T-helper 1 cell treated with Interleukin-12 subunit alpha and Interleukin-12 subunit beta and Interleukin-4 antibody, amounts not matched to agents 30 ng/mL and 1 ng/mL, for 36 hours (primary cell): ENCODE results near the gene MORN4. TPM values are rescaled to one million over a fixed set of nuclear protein-coding genes. Genes with fewer than 3 reads are reported as not detected.

ENCODE experiments used
- intact Hi-C: fragments of 100-400 bp; cut with micrococcal nuclease; formaldehyde crosslinking; loops from one replicate; pipeline ENCODE4 v1.15.1; 2024
- total RNA-seq: library from RNA; stranded (reverse); gene quantifications from 2 replicates; pipeline ENCODE4 v1.2.3, GENCODE V29; 2022

The MORN4 gene
- total RNA-seq = 1.1 and 1.3 TPM in 2 replicates

DNA sequence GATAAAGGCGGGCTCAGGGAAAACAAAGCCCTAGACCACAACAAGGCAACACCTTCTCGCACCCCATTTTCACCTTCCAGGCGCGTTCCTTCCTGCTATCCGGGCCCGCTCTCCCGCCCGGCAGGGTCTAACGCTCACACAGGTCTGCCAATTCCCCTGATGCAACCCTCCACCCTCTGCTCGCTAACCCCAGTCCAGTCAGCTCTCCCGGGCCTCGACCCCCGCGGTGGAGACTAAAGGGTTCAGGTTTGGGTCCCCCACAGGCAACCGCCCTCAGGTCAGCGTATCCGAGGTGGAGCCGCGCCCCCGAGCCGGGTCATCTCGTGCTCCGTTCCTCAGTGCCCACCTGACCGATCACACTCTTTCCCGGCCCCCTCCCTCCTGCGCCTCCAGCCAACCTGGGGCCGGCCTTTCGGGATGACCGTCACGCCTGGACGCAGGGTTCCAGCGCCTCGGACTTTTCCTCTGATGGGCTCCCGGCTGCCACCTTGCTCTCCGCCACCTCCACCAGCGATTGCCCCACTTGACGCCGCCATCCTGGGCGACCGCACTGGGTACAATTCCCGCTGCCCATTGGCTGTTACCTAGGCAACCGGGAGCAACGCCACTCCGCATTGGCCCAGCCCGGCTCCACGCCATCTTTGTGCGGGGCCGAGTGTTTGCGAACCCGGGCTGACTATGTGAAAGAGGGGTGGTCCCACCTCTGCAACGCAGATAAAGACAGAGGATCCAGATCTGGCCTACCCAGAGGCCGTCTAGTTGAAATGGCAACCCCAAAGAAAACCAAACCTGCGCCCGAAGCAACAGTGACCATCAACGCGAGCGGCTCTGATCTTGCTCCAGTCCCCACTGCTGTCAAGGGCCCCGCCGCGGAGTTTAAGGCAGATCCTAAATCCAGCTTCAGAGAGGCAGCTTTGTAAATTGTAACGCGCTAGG, at the start of gene MORN4:
MORN4 (minus strand) TSS at position 552 of the 936 bp plus-strand sequence. CDS start 13,847 bp downstream, outside the sequence.
- intact Hi-C loops = loop anchor here (1.0 to 5.0 kb wide), 10 partner anchors 8 to 1941 kb away; partner anchors contain the start of genes ARHGAP19, AVPI1, MMS19 and PGAM1

DNA sequence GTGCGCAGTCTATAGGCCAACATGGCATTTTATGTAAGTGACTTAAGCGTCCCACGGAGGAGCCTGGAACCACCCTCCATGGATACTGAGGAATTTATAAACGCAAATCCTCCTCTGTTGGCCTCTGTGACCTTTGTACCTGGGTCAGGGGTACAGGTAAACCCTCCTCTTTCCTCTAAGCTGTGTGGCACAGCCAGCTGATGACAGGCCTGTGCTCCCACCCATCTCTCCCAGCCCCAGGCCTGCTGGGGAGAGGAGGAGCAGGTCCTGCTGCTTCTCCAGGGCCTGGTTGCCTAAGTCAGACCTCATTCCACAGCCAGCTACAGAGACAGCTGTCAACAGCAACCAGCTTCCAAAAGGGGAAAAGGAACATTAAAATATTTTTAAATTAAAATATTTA, 48.7 kb upstream of the MORN4 start:
- intact Hi-C loops = no loop called here

DNA sequence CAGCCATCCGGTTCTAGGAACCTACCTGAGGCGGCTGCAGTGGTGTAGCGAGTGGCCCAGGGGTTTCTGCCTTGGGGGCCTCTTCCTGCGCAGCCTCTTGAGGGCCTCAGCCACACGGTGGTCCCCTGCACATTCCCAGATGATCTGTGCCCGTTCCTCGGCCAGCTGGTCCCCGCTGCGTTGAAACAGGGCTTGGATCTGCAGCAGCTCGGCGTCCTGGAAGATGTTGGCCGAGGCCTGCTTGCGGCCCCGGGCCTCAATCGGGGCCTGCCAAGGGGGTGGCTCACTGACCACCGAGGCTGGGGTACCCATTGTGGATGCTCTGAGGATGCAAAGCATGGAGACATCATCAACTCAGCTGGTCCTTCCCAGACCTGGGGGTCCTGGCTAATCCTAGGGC, 46.3 kb upstream of the MORN4 start:
- intact Hi-C loops = no loop called here

DNA sequence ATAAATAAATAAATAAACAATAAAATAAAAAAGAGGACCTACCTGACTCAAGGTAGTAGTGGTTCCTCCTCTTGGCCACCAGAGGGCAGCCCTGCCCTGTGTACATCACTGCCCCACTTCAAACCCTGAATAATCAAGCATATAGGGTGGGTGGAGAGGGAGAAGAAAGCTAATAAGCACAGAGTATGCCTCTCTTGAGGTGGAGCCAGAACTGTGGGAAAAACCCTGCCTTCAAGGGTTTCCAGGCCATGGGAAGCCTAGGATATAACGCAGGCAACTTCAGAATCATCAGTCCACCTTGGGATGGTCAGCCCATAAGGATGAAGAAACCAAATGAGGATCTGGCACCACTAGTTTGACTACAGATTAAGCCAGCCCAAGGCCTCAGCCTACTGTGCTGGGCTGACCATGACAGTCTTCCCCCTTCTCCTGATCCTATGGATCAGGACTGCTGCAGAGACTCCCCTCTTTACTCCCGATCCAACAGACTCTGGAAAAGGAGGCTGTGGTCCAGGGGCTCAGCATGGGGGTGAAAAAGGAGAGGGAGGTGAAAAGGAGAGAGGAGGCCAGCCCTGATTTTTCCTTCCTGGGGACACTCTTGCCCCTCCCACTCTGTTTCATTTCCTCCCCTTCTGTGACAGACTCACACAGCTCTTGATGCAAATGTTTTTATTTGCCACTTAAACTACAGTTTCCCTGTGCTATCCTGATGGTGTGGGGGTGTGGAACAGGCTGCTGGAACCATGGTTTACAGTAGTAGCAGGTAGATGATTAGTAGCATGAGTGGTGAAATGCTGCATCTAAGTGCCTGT, 43.7 kb upstream of the MORN4 start:
- intact Hi-C loops = loop anchor here (1.0 to 2.0 kb wide), 6 partner anchors 10 to 192 kb away; partner anchors contain the start of genes AVPI1, PI4K2A and ZFYVE27

DNA sequence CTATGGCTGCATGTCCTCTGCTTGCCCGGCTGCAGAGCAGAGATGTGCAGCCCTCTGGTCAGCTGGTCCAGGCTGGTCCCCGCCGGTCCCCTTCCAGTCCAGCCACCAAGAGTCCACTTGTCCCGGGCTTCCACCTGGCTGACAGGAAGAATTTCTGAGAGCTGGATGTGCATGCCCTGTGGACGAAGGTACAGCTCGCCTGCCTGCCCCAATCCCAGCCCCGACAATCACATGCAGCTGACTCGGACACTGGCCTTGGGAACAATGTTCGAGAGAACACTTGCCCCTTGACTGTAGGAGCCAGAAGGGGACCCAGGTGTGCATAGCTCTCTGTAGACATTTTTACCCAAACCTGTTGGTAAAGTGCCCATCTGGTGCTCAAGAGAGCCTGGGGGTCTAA, 41.9 kb upstream of the MORN4 start:
- intact Hi-C loops = no loop called here

DNA sequence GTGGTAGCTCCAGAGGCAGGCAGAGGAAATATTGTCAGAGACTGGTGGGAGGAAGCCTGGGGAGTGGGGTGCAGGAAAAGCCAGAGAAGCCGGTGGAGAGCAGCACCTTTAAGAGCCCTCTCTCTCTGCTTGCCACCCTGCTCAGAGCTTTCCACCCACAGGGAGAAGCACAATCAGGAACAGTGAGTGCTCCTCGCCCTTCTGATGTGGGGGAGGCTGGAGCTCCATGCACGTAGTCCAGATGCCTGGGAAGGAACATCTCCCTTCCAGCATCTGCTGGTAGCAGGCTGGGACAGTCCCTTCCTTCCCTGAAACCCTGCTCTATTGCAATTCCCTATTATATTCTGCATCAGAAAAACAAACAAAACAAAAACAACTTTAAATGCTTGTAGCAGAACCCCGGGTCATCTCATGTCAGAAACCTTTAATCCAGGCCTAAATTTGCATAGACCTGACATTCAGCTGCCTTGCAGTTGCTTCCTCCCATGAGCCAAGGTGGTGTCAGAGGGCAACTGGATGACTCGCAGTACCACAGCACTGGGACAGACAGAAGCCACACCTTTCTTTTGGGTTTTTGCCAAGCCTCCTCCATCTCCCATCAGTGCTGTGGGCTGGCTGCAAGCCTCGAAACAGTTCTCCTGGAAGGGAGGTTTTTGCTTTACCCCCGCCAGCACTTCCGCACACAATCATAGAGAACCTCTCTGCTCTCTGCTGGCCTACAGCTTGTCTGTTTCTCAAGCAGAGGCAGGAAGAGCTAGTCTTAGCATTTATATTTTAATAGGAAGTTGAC, 40.6 kb upstream of the MORN4 start:
- intact Hi-C loops = no loop called here

DNA sequence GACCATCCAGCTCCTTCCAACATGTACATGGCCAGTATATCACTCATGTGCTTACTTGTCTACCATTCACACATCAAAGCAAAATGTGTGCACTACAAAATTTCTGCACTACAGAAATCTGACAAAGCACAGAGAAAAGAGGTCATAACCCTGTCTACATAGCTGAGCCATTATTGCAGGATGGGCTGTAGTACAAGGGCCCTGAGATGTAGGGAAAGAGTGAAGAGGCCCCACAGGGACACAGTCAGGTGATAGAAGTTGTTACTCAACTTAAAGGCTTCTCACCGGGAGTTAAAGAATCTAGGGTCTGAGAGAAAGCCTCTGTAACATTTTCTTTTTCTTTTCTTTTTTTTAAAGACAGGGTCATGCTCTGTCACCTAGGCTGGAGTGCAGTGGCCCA, 36.3 kb upstream of the MORN4 start:
- intact Hi-C loops = no loop called here

DNA sequence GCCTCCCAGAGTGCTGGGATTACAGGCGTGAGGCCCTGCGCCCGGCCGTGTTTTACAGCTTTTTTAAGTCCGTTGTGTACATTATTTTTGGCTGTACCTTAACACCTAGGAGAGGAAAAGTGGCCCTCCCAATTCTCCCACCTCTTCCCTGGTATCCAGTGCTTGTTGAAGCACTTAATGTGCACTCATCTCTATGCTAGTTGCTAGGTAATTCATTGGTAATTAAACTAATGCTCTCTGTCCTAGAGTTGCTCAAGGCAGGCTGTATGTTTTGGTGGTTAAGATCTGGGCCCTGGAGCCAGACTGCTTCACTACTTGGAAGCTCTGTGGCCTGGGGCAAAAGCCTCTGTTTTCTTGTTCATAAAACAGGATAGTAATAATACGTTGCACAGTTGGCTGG, 34.2 kb upstream of the MORN4 start:
- intact Hi-C loops = no loop called here

DNA sequence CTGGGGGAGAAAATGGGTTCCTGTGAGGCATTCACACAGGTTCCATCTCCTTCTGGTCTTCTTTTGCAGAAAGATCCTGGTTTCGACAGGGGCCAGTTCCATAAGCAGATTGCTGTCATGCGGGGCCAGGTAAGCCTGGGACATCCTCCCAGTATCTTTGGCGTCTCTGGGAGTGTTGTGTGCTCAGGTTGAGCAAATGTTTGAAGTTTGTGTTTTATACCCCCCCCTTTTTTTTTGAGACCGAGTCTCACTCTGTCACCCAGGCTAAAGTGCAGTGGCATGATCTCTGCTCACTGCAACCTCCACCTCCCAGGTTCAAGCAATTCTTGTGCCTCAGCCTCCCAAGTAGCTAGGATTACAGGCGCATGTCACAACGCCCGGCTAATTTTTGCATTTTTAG, 33.7 kb upstream of the MORN4 start:
- intact Hi-C loops = no loop called here

DNA sequence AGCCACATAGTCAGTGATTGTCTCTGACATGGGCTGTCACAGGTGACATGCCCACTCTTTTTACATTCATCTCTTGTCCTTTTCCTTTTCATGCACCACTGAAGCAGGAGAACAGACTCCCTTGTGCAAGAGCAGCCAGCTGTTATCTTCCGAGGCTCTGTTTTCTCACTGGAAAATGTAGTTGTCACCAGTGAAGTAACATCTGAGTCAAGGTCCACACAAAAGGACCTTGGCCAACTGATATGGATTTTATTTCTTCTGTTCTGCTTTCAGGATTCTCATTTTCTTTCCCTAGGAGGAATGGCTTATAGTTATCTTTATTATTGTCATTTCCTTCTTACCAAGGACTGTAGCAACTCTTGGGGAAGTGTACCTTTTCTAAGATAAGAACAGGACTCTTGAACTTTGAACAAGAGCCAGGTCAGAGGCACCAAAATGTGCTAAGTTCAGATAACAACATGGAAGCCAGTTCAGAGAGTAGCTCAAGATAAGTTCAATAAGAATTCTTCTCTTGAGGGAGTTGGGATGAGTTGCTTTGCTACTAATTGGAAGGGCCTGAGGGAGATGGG, 31.1 kb upstream of the MORN4 start:
- intact Hi-C loops = no loop called here

DNA sequence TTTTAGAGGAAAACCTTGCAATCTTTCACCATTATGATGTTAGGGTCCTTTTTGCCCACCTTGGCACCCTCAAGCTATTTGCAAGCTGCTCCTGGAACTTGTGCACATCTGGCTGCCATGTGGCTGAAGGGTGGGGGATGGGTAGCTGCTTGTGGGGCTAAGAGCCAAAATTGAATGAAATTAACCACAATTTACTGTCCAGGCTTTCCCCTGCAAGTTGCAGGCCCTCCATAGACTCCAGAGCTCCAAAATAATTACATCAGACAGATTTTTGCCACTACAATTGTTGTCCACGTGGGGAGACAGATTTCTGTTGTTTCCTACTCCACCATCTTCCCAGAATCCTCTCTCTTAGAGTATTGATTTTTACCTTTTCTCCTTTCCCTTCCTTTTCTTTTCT, 26.3 kb upstream of the MORN4 start:
- intact Hi-C loops = no loop called here

DNA sequence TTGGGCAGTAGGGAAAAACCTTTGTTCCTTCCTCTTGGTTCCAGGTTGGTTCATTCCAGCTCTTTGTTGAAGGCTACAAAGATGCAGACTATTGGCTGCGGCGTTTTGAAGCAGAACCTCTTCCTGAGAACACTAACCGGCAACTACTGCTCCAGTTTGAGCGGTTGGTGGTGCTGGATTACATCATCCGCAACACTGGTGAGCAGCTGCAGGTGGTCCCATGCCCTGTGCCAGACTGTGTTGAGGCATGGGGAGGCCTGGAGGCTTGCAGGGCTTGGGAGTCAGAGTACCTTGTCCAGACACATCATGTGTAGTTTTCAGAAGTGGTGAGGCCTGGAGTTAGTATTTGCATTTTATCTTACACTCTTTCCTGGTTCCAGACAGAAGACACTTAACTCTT, 23.5 kb upstream of the MORN4 start:
- intact Hi-C loops = no loop called here

DNA sequence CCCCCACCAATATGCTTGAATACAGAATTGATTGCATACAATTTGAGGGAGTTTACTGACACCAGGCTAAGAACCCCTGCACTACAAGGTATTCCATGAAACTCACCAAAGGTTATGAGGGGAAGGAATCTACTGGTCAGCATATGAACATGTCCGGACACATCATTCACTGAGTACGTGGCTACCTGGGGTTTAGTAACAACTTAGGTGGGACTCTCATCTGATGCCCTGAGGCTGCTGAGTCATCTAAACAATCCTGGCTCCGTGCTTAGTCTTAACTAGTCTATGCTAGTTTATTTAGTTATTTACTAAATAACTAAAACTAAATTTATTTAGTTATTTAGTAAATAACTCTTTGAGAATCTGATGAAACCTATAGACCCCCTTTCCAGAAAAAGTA, 18.5 kb upstream of the MORN4 start:
- intact Hi-C loops = no loop called here

DNA sequence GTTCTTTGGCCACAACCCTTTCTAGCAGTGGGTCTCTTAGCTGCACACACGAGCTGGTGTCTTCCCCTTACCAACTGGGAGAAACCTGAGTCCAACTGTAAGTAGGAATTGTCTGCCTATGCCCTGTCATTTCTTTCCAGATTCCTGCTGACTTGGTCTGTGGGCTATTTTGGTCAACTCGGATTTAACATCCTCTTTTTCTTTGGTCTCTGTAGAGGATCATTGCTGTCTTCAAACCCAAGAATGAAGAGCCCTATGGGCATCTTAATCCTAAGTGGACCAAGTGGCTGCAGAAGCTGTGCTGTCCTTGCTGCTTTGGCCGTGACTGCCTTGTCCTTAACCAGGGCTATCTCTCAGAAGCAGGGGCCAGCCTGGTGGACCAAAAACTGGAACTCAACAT, 17.4 kb upstream of the MORN4 start:
- intact Hi-C loops = no loop called here

DNA sequence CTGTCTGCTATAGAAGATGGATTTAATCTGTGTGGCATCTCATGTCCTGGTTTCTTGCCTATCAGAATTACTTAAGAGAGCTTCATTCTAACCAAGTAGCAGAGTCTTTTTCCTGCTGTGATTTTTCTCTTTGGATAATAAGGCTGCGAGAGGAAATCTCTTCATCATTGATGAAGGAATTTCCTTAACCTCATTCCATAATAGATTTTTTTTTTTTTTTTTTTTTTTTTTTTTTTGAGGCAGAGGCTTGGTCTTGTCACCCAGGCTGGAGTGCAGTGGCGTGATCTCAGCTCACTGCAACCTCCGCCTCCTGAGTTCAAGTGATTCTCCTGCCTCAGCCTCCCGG, 16.1 kb upstream of the MORN4 start:
- intact Hi-C loops = loop anchor here (1.0 to 2.0 kb wide), 2 partner anchors 9 to 37 kb away; partner anchors contain the start of genes AVPI1 and PI4K2A

DNA sequence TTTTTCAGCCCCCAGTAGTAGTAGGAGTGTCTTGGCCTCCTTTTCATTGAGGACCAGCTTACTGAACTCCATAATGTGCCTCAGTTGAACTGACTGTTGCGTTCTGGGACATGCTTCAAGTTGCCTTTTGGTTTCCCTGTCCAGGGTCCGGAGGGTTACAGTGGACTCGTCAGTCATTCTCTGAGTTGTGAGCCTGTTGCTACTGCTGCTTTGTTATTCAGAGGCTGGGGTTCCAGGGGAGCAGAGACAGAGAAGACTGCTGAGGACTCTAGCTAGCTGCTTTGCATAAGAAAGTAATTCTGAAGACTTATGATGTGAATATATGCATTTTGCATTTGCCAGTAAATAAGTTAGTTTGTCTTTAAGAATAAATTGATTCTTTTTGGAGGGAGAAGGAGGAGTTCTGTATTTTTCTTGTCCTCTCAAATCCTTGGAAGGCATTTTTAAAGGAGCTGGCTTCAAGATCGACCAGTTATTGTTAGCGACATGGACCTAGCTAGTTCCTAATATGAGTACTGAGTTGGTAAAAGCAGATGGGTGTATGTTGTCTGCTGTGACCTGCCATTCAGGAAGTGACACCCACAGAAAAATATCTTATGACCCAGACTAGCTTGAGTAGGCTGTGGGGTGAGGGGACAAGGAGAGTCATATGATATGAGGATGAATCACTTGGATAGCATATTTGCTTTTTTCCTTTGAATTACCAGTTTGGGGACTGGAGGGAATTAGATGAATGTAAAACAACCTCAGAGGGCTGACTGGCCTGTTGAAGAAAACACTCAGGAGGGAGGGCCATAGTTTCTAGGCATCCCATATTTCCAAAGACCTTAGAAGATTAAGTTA, 15.5 kb upstream of the MORN4 start:
- intact Hi-C loops = loop anchor here (1.0 to 2.0 kb wide), 2 partner anchors 8 to 38 kb away; partner anchors contain the start of genes AVPI1 and PI4K2A

DNA sequence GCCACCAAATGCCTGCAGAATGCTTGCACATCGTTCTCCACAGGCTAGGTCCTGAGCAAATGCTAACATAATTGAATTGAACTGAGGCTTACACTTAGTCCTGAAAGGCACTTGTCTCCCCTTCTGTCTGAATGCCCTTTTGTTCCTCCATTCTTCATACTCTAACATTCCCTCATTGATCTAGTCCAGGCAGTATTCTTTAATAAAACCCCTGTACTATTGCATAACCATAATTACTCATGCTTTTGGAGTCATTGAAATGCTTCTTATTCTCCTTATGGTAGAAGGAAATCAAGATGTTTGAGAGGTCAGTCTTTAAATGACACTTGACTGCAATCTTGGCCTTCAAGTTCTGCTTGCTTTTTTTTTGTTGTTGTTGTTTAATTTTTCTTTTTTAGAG, 14.3 kb upstream of the MORN4 start:
- intact Hi-C loops = no loop called here

DNA sequence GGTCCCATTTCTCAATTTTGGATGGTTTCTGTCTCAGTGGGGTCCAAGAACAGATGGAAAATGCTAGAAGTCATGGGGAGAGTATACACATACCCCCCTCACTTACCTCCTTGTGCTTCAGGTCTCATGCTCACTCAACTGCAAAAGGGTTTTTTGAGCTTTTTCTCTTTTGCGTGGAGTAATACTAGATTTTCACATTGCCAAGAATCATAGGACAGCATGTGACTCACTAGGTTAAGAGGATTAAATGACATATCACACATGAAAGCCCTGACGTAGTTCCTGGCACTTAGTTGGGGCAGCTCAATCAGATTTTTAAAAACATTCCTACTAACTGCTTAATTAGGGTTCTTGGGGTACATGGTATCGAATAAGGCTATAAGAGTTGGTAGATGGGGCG, 11.6 kb upstream of the MORN4 start:
- intact Hi-C loops = loop anchor here (5.0 kb wide), 1 partner anchor 813 kb away; the partner anchor contains the start of gene LCOR

DNA sequence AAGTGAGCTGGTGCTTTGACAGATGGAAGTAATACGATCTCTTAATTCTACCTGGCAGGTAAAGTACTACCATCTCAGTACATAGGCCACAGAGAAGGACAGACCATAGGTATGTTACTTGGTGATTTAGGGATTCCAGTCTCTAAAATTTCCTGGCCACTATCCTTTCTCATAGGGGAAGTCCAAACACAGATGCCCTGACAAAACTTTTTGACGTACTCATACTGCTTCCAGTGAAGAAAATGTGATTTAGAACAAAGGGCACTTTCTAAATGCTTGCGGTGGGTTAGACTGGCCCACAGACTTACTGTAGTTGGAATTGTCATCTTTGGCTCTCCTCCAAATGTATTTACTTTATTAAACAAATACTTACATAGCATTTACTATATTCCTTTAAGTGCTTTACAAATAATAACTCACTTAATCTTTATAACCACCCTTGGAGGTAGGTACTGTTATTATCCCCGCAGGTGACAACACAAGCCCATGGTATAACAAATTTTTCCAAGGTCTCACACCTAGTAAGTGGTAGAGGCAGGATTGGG, 10.2 kb upstream of the MORN4 start:
- intact Hi-C loops = loop anchor here (5.0 kb wide), 1 partner anchor 811 kb away; the partner anchor contains the start of gene LCOR
